Cortex of kidney (tissue), 1 donor: ENCODE results near the gene GAS7.

Source experiments
- DNase-seq: peaks from one replicate; lab custom pipeline; 2025; lab: John Stamatoyannopoulos, UW

GAS7 gene

GRCh38 chr17:9981344-9981915, 217.0 kb downstream of the GAS7 start:
- no peak for DNase-seq

- DNase-seq: no peak
These were observed 218.9 kb downstream of the GAS7 start for GRCh38 chr17:9979463-9979995.

- no peak for DNase-seq
These were observed 221.2 kb downstream of the GAS7 start for GRCh38 chr17:9977180-9977575.

DNA sequence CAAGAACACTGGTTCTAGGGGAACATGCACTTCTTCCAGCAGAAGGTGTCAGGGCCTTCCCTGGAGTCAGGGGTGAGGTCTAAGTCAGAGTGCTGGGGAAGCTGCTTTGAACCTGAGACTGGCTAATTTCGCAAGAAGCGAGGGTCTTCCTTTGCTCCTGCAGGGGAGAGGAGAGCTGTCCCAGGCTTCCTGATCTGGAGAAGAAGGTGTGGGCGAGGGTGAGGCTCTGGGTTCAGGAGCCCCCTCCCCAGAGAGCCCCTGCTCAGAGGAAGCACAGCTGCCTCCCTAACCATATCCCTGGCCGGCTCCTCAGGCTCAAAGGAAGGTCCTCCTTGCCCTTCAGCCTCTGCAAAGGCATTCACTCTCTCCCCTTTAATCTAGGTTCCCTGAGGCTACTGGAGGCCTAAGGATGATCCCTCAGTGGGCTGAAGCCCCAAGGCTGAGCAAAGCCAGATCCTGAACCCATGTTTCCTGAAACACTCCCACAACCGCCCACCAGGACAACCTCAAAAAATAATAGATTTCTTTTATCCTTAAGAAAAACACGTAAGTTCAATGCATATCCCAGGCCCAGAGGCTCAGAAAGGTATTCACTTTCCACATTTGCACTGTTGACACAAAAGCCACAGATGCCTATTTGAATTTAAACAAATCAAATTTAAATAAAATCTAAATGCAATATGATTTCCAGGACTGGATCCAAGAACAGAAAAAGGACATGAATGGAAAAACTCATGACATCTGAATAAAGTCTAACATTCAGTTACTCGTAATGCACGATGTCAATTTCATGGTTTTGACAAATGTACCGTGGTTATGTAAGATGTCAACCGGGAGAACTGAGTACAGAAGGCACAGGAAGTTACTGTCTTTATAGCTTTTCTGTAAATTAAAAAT, 221.9 kb downstream of the GAS7 start:
- no peak for DNase-seq

GRCh38 chr17:9974448-9975381, 223.7 kb downstream of the GAS7 start:
- no peak for DNase-seq

- no peak for DNase-seq
These were observed 224.5 kb downstream of the GAS7 start for GRCh38 chr17:9973669-9974447.

- no peak for DNase-seq
These were observed 226.4 kb downstream of the GAS7 start for GRCh38 chr17:9971991-9972390.

DNA sequence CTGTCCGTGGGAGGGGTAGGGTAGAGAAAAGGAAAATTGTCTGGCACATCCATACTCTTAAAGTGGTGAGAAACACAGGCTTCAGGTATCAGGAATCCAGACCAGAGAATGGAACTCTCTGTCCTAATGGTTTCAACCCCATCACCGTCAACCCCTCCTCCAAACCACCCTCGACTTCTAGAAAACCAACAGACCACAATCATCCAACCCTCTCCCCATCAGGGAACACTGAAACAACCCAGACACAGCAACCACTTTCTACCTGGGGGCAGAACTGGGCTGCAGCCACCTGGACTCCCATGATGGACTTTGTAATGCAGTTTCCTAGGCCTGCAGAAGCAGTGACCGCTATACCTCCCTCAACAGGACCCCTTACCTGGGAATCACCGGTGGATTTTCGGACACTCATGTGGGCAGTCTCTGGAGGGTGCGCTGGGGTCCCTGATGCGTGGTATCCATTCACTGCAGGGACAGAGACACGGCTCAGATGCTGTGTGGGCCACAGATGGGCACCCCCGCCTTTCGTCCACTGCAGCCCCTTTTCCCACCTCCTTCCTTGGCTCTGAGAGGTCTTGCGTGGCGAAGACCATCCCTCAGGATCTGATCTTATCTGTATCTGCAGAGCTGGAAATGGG, 229.0 kb downstream of the GAS7 start:
- no peak for DNase-seq

DNA sequence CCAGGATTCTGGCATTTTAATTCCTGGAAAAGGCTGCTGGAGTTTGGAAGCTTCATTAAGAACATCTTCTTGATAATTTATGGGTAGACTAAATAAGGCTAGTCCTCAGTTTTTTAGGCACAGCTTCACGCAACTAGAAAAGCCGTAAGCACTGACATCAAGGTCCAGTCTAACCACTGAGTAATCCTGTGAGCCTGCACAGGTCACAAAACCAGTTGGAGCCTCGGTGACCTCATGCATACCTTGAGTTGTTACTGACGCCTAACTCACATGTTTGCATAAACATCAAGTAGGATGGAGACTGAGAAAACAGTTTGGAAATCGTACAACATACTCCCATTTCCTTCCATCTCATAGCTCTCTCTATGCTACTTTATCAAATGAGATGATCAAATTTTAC, 229.5 kb downstream of the GAS7 start:
- DNase-seq: no peak

DNA sequence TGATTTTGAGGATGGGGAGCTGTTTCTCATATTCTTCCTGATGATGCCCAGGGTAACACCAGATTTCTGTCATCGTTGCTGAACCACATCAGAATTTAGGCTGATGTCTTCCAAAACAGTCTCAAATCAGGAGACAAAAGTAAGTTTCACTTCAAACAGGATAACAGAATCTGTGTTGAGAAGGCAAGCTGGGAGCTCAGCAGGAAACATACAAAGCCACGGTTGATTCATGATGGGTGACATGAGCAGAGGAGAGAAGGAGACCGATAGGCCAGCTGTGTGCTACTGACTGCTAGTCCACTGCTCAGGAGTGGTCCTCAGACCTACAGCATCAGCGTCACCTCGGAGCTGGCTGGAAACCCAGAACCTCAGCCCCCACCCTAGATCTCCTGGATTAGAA, 230.4 kb downstream of the GAS7 start:
- DNase-seq: no peak

- no peak for DNase-seq
These were observed 238.9 kb downstream of the GAS7 start for GRCh38 chr17:9959377-9959981.

DNA sequence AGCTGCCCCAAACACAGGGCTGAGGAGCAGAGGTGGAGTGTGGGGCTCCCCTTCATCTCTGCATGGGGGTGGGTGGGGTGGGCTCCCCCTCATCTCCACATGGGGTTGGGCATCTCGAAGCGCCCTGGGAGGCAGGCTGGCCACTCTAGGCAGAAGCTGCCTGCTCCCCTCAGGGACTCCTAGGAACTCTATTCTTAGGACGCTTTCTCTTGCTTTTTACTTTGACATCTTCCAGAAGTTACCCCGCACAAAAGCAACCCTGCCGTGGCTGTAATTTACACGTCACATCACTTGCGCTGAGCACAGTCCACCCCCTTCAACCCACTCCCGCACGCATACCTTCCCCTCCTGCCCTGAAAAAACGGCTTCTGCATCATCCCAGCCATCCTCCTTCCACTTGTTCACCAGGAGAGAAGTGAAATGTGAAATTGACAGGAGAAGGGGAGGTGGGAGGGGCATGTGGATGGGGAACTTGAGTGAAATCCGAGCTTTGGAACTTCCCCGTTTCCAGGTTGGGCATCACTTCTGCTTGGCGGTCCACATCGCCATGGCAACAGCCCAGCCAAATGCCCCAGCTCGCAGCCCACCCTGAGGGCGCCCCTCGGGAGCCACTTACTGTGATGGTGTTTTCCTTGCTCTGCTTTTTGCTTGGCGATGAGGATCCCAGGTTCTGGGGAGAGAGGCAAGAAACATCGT, 239.7 kb downstream of the GAS7 start:
- DNase-seq: no peak

DNA sequence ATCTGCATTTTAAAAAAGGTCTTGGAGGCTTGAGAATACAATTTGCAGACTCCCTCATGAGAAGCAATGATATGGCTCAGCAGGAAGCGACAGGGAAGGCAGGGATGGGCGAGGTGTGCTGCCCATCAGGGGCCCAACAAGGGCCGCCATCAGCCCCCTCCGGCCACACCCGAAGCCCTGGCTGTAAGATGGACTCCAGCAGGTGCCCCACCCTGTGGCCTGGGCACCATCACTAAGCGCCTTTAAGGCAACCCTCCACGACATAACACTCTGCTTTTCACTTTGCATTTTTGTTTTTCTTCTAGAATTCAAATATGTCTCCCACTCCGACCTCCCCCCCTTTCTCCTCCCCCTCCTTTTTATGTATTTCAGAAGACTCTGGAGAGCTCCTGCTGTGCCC, 241.2 kb downstream of the GAS7 start:
- no peak for DNase-seq

DNA sequence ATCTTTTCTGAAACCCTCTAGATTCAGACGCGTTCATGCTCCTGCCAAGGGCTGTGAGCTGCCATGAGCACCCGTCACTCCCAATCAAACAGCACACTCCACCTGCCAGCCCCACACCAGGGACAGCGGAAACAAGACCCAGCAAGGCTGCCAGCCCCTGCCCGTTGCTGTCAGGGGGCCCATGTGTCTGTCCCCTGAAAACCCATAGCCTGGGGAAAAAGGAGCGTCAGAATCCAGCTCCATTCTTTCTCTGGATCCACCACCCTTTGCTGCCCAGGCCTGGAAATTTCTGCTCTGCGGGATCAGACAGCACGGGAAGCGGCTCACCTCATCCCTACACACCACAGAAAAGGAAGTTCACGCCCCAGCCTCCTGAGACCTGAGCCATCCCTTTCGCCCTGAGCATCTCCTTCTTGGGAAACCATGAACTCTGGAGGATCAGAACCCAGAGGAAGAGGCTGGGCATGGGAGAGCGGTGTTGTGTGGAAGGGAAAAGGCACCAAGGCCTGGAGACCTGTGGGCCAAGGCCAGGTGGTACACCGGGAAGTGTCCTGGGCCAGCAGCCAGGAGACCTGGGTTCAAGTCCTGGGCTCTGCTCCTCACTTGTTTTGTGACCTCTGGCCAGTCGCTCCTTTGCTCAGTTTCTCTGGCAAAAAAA, 241.8 kb downstream of the GAS7 start:
- no peak for DNase-seq

- no peak for DNase-seq
These were observed 244.9 kb downstream of the GAS7 start for GRCh38 chr17:9953492-9953891.

DNA sequence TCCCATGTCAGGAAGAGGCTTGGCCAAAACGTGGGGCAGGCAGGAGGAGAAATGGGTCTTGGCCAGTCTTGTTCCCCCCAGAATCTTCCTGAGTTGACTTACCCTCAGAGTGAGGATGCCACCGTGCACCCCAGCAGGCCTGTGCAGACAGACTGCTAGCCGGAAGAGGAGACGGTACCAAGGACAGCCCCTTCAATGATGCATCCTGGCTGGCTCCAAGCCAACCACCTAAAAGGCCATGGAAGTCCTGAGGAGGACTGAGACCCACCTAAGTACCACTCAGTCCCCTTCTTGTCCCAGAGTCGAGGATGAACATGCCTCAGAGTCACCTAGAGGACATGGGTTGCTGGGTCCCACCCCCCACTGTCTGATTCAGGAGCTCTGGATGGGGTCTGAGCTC, 246.6 kb downstream of the GAS7 start:
- DNase-seq: no peak

- DNase-seq: no peak
These were observed 249.5 kb downstream of the GAS7 start for GRCh38 chr17:9948928-9949327.

- DNase-seq: no peak
These were observed 253.7 kb downstream of the GAS7 start for GRCh38 chr17:9944704-9945103.

DNA sequence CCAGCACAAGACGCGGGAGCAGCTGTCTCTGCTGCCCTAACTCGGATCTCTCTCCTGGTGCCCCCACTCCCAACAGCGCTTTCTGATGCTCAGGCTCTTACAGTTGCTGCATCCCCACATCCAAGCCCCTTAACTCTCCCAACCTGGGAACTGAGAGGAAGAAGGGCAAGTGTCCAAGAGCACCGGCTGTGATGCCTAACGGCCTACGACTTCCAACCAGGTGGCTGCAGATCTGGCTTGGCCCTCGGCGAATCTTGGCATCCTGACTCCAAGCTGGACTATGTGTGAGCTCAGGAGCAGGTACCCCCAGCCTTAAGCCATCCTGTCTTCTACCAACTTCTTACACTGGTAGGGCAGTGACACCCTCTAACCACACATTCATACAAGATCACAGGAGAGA, 255.1 kb downstream of the GAS7 start:
- no peak for DNase-seq
